H9 (cell line): Measurements from ENCODE around the gene OSGIN1. TPM values are rescaled to one million over a fixed set of nuclear protein-coding genes. Genes with fewer than 3 reads are reported as not detected.

Source experiments
- DNase-seq: peaks from one replicate; pipeline ENCODE4 v3.0.0-alpha.2; 2017
- H2AFZ ChIP-seq: one replicate; pipeline ENCODE4 v1.6.1; 2013; ENCODE audit warnings: mild to moderate bottlenecking, low read length, control low read depth, moderate library complexity
- H2AK5ac ChIP-seq: 2 replicates; pipeline ENCODE4 v1.6.1; 2013; ENCODE audit warnings: low read length, control low read depth, mixed read lengths; ENCODE audit not compliant: insufficient read length
- H2BK120ac ChIP-seq: one replicate; pipeline ENCODE4 v1.6.1; 2013; ENCODE audit warnings: low read depth, mild to moderate bottlenecking, low read length, control low read depth, inconsistent platforms; ENCODE audit not compliant: poor library complexity, severe bottlenecking
- H2BK12ac ChIP-seq: 2 replicates; pipeline ENCODE4 v1.6.1; 2013; ENCODE audit warnings: low read length, control low read depth, mixed read lengths, low read depth; ENCODE audit not compliant: insufficient read length
- H2BK15ac ChIP-seq: 2 replicates; pipeline ENCODE4 v1.6.1; 2013; ENCODE audit warnings: low read depth, low read length, control low read depth
- H2BK20ac ChIP-seq: one replicate; pipeline ENCODE4 v1.6.1; 2013; ENCODE audit warnings: low read depth, mild to moderate bottlenecking, low read length, control low read depth, inconsistent platforms; ENCODE audit not compliant: poor library complexity, severe bottlenecking
- H2BK5ac ChIP-seq: 2 replicates; pipeline ENCODE4 v1.6.1; 2013; ENCODE audit warnings: low read length, control low read depth, mixed read lengths; ENCODE audit not compliant: insufficient read length
- H3K14ac ChIP-seq: 2 replicates; pipeline ENCODE4 v1.6.1; 2013; ENCODE audit warnings: low read length, control low read depth; ENCODE audit not compliant: insufficient read depth
- H3K18ac ChIP-seq: 2 replicates; pipeline ENCODE4 v1.6.1; 2013; ENCODE audit warnings: low read depth, mild to moderate bottlenecking, mixed read lengths, low read length, control low read depth; ENCODE audit not compliant: insufficient read length
- H3K23ac ChIP-seq: 2 replicates; pipeline ENCODE4 v1.6.1; 2013; ENCODE audit warnings: low read length, control low read depth, mixed read lengths, low read depth; ENCODE audit not compliant: insufficient read length
- H3K23me2 ChIP-seq: 2 replicates; pipeline ENCODE4 v1.6.1; 2013; ENCODE audit warnings: low read depth, mild to moderate bottlenecking, mixed read lengths, low read length, control low read depth; ENCODE audit not compliant: insufficient read length, poor library complexity, severe bottlenecking
- H3K27ac ChIP-seq: 2 replicates; pipeline ENCODE4 v1.5.1; 2013; ENCODE audit warnings: low read length, control low read depth, mixed read lengths, low read depth; ENCODE audit not compliant: insufficient read length
- H3K27me3 ChIP-seq: 2 replicates; pipeline ENCODE4 v1.6.1; 2013; ENCODE audit warnings: low read length, control low read depth, inconsistent platforms; ENCODE audit not compliant: insufficient read depth
- H3K4ac ChIP-seq: 2 replicates; pipeline ENCODE4 v1.6.1; 2013; ENCODE audit warnings: low read depth, mild to moderate bottlenecking, control low read depth, inconsistent platforms, low read length, moderate library complexity
- H3K4me1 ChIP-seq: 2 replicates; pipeline ENCODE4 v1.6.1; 2013; ENCODE audit warnings: low read length, control low read depth, inconsistent platforms; ENCODE audit not compliant: insufficient read depth
- H3K4me2 ChIP-seq: 2 replicates; pipeline ENCODE4 v1.6.1; 2013; ENCODE audit warnings: low read length, control low read depth, mixed read lengths; ENCODE audit not compliant: insufficient read length, insufficient read depth
- H3K56ac ChIP-seq: 2 replicates; pipeline ENCODE4 v1.6.1; 2013; ENCODE audit warnings: low read depth, mild to moderate bottlenecking, mixed read lengths, low read length, control low read depth; ENCODE audit not compliant: insufficient read length
- H3K79me1 ChIP-seq: 2 replicates; pipeline ENCODE4 v1.6.1; 2013; ENCODE audit warnings: low read depth, mild to moderate bottlenecking, moderate library complexity, low read length, control low read depth, inconsistent platforms; ENCODE audit not compliant: insufficient read depth, poor library complexity, severe bottlenecking
- H3K79me2 ChIP-seq: 2 replicates; pipeline ENCODE4 v1.6.1; 2013; ENCODE audit warnings: low read length, control low read depth, inconsistent platforms; ENCODE audit not compliant: insufficient read depth
- H3K9ac ChIP-seq: 2 replicates; pipeline ENCODE4 v1.6.1; 2013; ENCODE audit warnings: low read length, control low read depth, mixed read lengths; ENCODE audit not compliant: insufficient read length; ENCODE audit errors: extremely low read depth
- H3K9me3 ChIP-seq: one replicate; pipeline ENCODE4 v1.6.1; 2013; ENCODE audit warnings: low read depth, low read length, inconsistent platforms; ENCODE audit not compliant: control insufficient read depth
- H3T11ph ChIP-seq: one replicate; pipeline ENCODE4 v1.6.1; 2013; ENCODE audit warnings: mild to moderate bottlenecking, low read length, control low read depth, inconsistent platforms
- H4K20me1 ChIP-seq: one replicate; pipeline ENCODE4 v1.6.1; 2013; ENCODE audit not compliant: control insufficient read depth, insufficient read length, insufficient read depth
- H4K5ac ChIP-seq: 2 replicates; pipeline ENCODE4 v1.6.1; 2013; ENCODE audit warnings: low read depth, mild to moderate bottlenecking, mixed read lengths, low read length, control low read depth; ENCODE audit not compliant: insufficient read length
- H4K8ac ChIP-seq: replicated peaks from 2 replicates; pipeline ENCODE4 v1.6.1; 2013; ENCODE audit warnings: low read length, control low read depth, mixed read lengths, low read depth; ENCODE audit not compliant: insufficient read length
- H4K91ac ChIP-seq: 2 replicates; pipeline ENCODE4 v1.6.1; 2013; ENCODE audit warnings: low read depth, mild to moderate bottlenecking, moderate library complexity, mixed read lengths, low read length, control low read depth; ENCODE audit not compliant: insufficient read length
- H3K27ac Mint-ChIP-seq, 3 experiments: 2 replicates in 2 of 3; 3 replicates in 1 of 3; pipeline ENCODE4 v1.8.0; 2020 to 2021; ENCODE audit warnings: mixed read lengths in 3 of 3, mild to moderate bottlenecking in 1 of 3, moderate library complexity in 1 of 3
- H3K27me3 Mint-ChIP-seq: 2 replicates; pipeline ENCODE4 v1.8.0; 2021; ENCODE audit warnings: low read depth, mild to moderate bottlenecking, moderate library complexity, mixed read lengths
- H3K36me3 Mint-ChIP-seq, 3 experiments: 2 replicates in 2 of 3; 3 replicates in 1 of 3; pipeline ENCODE4 v1.8.0; 2020 to 2021; ENCODE audit warnings: low read depth in 3 of 3, mixed read lengths in 3 of 3; ENCODE audit not compliant: insufficient read depth in 1 of 3
- H3K4me1 Mint-ChIP-seq, 2 experiments: 2 replicates each; pipeline ENCODE4 v1.8.0; 2020; ENCODE audit warnings: mixed read lengths in 2 of 2
- H3K4me3 Mint-ChIP-seq, 2 experiments: 2 replicates in 1 of 2; 3 replicates in 1 of 2; pipeline ENCODE4 v1.8.0; 2020 to 2021; ENCODE audit warnings: mild to moderate bottlenecking in 2 of 2, mixed read lengths in 2 of 2, moderate library complexity in 1 of 2
- H3K9me3 Mint-ChIP-seq, 2 experiments: 2 replicates in 1 of 2; 3 replicates in 1 of 2; pipeline ENCODE4 v1.8.0; 2020; ENCODE audit warnings: mild to moderate bottlenecking in 2 of 2, mixed read lengths in 2 of 2, moderate library complexity in 1 of 2
- WGBS: extraction: QIAGEN DNeasy Blood & Tissue Kit; methylation state at CpG from one replicate; pipeline ENCODE4 v1.1.7; 2013; ENCODE audit warnings: missing lambda C conversion rate, low lambda C conversion rate, mixed read lengths; ENCODE audit not compliant: insufficient read length; ENCODE audit errors: extremely low coverage; 5-methylcytosine and 5-hydroxymethylcytosine counted together
- total RNA-seq: library from RNA; stranded (reverse); gene quantifications from 2 replicates; pipeline ENCODE4 v1.2.1, GENCODE V29; 2021
- TF ChIP-seq, protein P1 (sequence below): fragments of 200-600 bp; sonication (generic); conservative IDR thresholded peaks from 3 replicates; pipeline ENCODE4 v1.8.0; 2021; ENCODE audit warnings: antibody characterized with exemption, mild to moderate bottlenecking

Gene OSGIN1
- total RNA-seq, 1 experiment from 2014 or later: 0.63 TPM

DNA sequence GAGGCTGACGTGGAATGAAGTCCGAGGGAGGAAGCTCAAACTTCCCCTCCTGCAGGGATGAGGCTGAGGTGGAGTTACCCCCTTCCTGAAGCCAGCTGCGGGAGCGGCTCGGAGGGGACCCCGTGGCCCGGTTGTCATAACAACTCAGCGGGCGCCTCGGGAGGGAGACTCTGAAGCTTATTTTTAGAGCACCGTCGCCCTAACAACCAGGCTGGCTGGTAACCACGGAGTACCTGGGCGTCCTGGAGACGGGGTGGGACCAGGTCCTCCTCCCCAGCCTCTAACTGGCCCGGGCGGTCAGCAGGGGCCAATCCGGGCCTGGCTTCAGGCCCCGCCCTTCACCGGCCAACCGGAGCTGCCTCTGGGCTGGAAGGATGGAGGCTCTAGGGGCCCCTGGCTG lies 42.7 kb downstream of the OSGIN1 start:
- no peaks in the 10 kb centered on the region for H3K79me1 ChIP-seq
- no peak overlapping the region for H3K23ac ChIP-seq
- H3K27me3 ChIP-seq: no peaks in the 10 kb centered on the region
- H3K9ac ChIP-seq: no peak overlapping the region
- no CpG with 5 or more reads among the region's 21 CpGs for WGBS
- Mint-ChIP-seq H3K27me3 (no peaks in the 10 kb centered on the region; the same call in none of the 2 replicates), H3K36me3 (peaks cover 0 to 15% (median 2%) of the 10 kb centered on the region in 3 experiments; a peak in 5 of 7 replicates), H3K9me3 (no peaks in the 10 kb centered on the region), H3K4me3 (peak overlapping the region in 1 of 2 experiments; percentile 61; a peak in 1 of 5 replicates), H3K27ac (peak overlapping the region in 2 of 3 experiments; percentile 68 to 91; a peak in 3 of 7 replicates), H3K4me1 (peaks cover 11 to 38% of the 10 kb centered on the region in 2 experiments)
- no peaks in the 10 kb centered on the region for H3K9me3 ChIP-seq
- no peak overlapping the region for H3K4me2 ChIP-seq
- 0 out of 2 replicates have a peak overlapping the region, but pooled peaks have one; percentile 13 for H3K14ac ChIP-seq
- H4K8ac ChIP-seq: no peak overlapping the region
- no peak overlapping the region for H3K4ac ChIP-seq
- no peak overlapping the region for H2AK5ac ChIP-seq
- H3K18ac ChIP-seq: peak overlapping the region; percentile 11
- no peaks in the 10 kb centered on the region for H3K23me2 ChIP-seq
- H4K20me1 ChIP-seq: no peaks in the 10 kb centered on the region
- no peaks in the 10 kb centered on the region for H3K79me2 ChIP-seq
- H2BK120ac ChIP-seq: no peak overlapping the region
- H2BK15ac ChIP-seq: no peak overlapping the region
- no peak overlapping the region for H4K5ac ChIP-seq
- H4K91ac ChIP-seq: no peak overlapping the region
- no peak overlapping the region for H2BK5ac ChIP-seq
- peak; percentile 74 for DNase-seq
- no peak overlapping the region for H3T11ph ChIP-seq
- H3K4me1 ChIP-seq: no peaks in the 10 kb centered on the region
- H2BK12ac ChIP-seq: no peak overlapping the region
- TF ChIP-seq, protein P1, sequence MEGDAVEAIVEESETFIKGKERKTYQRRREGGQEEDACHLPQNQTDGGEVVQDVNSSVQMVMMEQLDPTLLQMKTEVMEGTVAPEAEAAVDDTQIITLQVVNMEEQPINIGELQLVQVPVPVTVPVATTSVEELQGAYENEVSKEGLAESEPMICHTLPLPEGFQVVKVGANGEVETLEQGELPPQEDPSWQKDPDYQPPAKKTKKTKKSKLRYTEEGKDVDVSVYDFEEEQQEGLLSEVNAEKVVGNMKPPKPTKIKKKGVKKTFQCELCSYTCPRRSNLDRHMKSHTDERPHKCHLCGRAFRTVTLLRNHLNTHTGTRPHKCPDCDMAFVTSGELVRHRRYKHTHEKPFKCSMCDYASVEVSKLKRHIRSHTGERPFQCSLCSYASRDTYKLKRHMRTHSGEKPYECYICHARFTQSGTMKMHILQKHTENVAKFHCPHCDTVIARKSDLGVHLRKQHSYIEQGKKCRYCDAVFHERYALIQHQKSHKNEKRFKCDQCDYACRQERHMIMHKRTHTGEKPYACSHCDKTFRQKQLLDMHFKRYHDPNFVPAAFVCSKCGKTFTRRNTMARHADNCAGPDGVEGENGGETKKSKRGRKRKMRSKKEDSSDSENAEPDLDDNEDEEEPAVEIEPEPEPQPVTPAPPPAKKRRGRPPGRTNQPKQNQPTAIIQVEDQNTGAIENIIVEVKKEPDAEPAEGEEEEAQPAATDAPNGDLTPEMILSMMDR: no peak
- H2BK20ac ChIP-seq: no peak overlapping the region
- H3K56ac ChIP-seq: no peak overlapping the region
- H2AFZ ChIP-seq: no peak overlapping the region
- no peak overlapping the region for H3K27ac ChIP-seq
